Measurements from ENCODE around the gene TMBIM1. TPM values are rescaled to one million over a fixed set of nuclear protein-coding genes. Genes with fewer than 3 reads are reported as not detected.

TMBIM1 gene
- total RNA-seq, 4 donors from 2014 or later = 272 to 341 (median 287) TPM

DNA sequence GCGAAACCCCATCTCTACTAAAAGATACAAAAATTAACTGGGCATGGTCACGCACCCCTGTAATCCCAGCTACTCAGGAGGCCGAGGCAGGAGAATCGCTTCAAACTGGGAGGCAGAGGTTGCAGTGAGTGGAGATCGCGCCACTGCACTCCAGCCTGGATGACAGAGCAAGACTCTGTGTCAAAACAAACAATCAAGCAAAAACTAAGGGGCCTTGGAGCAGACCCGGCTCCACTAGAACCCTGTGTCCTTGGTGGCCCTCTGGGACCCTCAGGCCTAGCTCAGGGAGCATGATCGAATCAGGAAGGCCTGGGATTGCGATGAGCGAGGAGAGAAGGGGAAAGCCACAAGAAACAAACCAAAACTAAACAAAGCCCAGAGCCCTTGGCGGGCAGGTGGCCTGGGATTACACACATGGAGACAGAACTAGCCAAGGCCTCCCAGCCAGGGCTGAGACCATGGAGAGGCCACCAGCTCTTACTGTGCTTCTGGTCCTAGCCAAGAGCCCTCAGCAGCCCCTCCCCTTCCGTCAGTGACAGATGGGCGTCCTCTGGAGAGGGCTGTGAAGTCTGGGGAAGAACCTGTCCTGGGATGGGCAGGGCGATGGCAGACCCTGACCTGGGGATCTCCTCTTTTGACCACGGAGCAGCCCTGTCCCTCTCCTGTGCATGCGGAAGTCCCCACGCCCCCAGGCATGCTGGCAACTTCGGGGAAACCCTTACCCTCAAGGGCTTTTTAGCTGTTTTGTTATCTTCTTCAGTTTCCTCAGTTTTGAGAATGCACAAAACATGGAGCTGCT is 36.9 kb upstream of the TMBIM1 start:
- Histone ChIP-seq H3K9me3 (no peaks in the 10 kb centered on the region), H3K27me3 (no peaks in the 10 kb centered on the region), H3K4me1 (peaks cover under 1 to 31% of the 10 kb centered on the region in 2 donors), H3K4me3 (replicated peaks in 1 of 3) (no peak overlapping the region), H3K27ac (peak overlapping the region in 2 of 3 donors; percentile 45 to 68), H3K36me3 (no peaks in the 10 kb centered on the region)
- peak; percentile 57 to 69 for DNase-seq
- 77 to 86% methylated on average over 18 of the region's 18 CpGs for WGBS, 2 donors
- intact Hi-C loops (cut with DNase I) = no loop called here
- TF ChIP-seq POLR2A (IDR thresholded peaks at IDR 0.05) (no peak), CTCF (IDR thresholded peaks at IDR 0.05) (no peak)

- Histone ChIP-seq H3K27ac (no peak overlapping the region), H3K9me3 (no peaks in the 10 kb centered on the region), H3K4me1 (peaks cover 9 to 37% of the 10 kb centered on the region in 2 donors), H3K27me3 (no peaks in the 10 kb centered on the region), H3K4me3 (replicated peaks in 1 of 3) (no peak overlapping the region), H3K36me3 (no peaks in the 10 kb centered on the region)
- WGBS, 2 donors = 93 to 95% methylated on average over 2 of the region's 2 CpGs
- intact Hi-C loops (cut with DNase I) = no loop called here
- no peak for TF ChIP-seq POLR2A (IDR thresholded peaks at IDR 0.05)
- TF ChIP-seq CTCF (IDR thresholded peaks at IDR 0.05) = no peak
- no peak for DNase-seq
Observed at GRCh38 chr2:218328294-218328693, 36.0 kb upstream of the TMBIM1 start.

- TF ChIP-seq CTCF (IDR thresholded peaks at IDR 0.05) = no peak
- TF ChIP-seq POLR2A (IDR thresholded peaks at IDR 0.05) = no peak
- 77 to 78% methylated on average over 10 of the region's 11 CpGs for WGBS, 2 donors
- Histone ChIP-seq H3K4me1 (peaks cover 10 to 37% of the 10 kb centered on the region in 2 donors), H3K4me3 (replicated peaks in 1 of 3) (no peak overlapping the region), H3K27me3 (no peaks in the 10 kb centered on the region), H3K9me3 (no peaks in the 10 kb centered on the region), H3K27ac (no peak overlapping the region), H3K36me3 (no peaks in the 10 kb centered on the region)
- DNase-seq = no peak
- intact Hi-C loops (cut with DNase I) = no loop called here
Observed at GRCh38 chr2:218327451-218328210, 35.3 kb upstream of the TMBIM1 start.

GRCh38 chr2:218326315-218326714 is 34.0 kb upstream of the TMBIM1 start:
- H3K27ac ChIP-seq = no peak overlapping the region
- H3K4me3 ChIP-seq (replicated peaks in 1 of 3) = no peak overlapping the region
- peaks cover 17 to 46% of the 10 kb centered on the region in 2 donors for H3K4me1 ChIP-seq
- no peaks in the 10 kb centered on the region for H3K27me3 ChIP-seq
- no peaks in the 10 kb centered on the region for H3K36me3 ChIP-seq
- WGBS, 2 donors = 81 to 85% methylated on average over 2 of the region's 2 CpGs
- no peak for TF ChIP-seq POLR2A (IDR thresholded peaks at IDR 0.05)
- TF ChIP-seq CTCF (IDR thresholded peaks at IDR 0.05) = no peak
- intact Hi-C loops (cut with DNase I) = no loop called here
- DNase-seq = no peak
- no peaks in the 10 kb centered on the region for H3K9me3 ChIP-seq

All from thyroid gland (tissue), 4 donors.